Karpas-422 (cell line): Measurements from ENCODE around the gene MICAL1. TPM values are rescaled to one million over a fixed set of nuclear protein-coding genes. Genes with fewer than 3 reads are reported as not detected.

Experiments used
- DNase-seq: peaks from one replicate; pipeline ENCODE4 v3.0.0-alpha.2; 2015
- H2AFZ ChIP-seq: fragments of 200-600 bp; sonication (generic); 2 replicates; pipeline ENCODE4 v1.6.1; 2014; ENCODE audit warnings: antibody characterized with exemption, low read length, mixed read lengths
- H3K27ac ChIP-seq: fragments of 200-600 bp; sonication (generic); 2 replicates; pipeline ENCODE4 v1.5.1; 2014; ENCODE audit warnings: mild to moderate bottlenecking, low read length, moderate library complexity
- H3K27me3 ChIP-seq: fragments of 200-600 bp; sonication (generic); 2 replicates; pipeline ENCODE4 v1.6.1; 2014; ENCODE audit warnings: low read length, mixed read lengths
- H3K36me3 ChIP-seq: fragments of 200-600 bp; sonication (generic); 2 replicates; pipeline ENCODE4 v1.6.1; 2014; ENCODE audit warnings: low read length, mixed read lengths; ENCODE audit not compliant: insufficient read depth
- H3K4me1 ChIP-seq: fragments of 200-600 bp; sonication (generic); 2 replicates; pipeline ENCODE4 v1.6.1; 2014; ENCODE audit warnings: mild to moderate bottlenecking, low read length, mixed read lengths
- H3K4me2 ChIP-seq: fragments of 200-600 bp; sonication (generic); 2 replicates; pipeline ENCODE4 v1.6.1; 2014; ENCODE audit warnings: low read length, low read depth, mild to moderate bottlenecking; ENCODE audit not compliant: poor library complexity, severe bottlenecking
- H3K4me3 ChIP-seq: fragments of 200-600 bp; sonication (generic); 2 replicates; pipeline ENCODE4 v1.5.1; 2014; ENCODE audit warnings: mild to moderate bottlenecking, antibody characterized with exemption, low read length, mixed read lengths
- H3K79me2 ChIP-seq: fragments of 200-600 bp; sonication (generic); 2 replicates; pipeline ENCODE4 v1.6.1; 2014; ENCODE audit warnings: mild to moderate bottlenecking, low read length, mixed read lengths
- H3K9ac ChIP-seq: fragments of 200-600 bp; sonication (generic); 2 replicates; pipeline ENCODE4 v1.6.0; 2014; ENCODE audit warnings: low read length
- H3K9me2 ChIP-seq: fragments of 200-600 bp; sonication (generic), shearing (Covaris generic); replicated peaks from 2 replicates; pipeline ENCODE4 v1.6.0; 2014; ENCODE audit warnings: mild to moderate bottlenecking, low read length, moderate library complexity; ENCODE audit not compliant: insufficient read depth
- H3K9me3 ChIP-seq: fragments of 300-700, 200-600 bp; sonication (generic); 2 replicates; pipeline ENCODE4 v1.6.1; 2014; ENCODE audit warnings: low read length, mixed read lengths
- H4K20me1 ChIP-seq: fragments of 200-600 bp; sonication (generic); 2 replicates; pipeline ENCODE4 v1.6.1; 2014; ENCODE audit warnings: mild to moderate bottlenecking, antibody characterized with exemption, low read length, low read depth; ENCODE audit not compliant: insufficient read depth
- total RNA-seq: library from RNA; depleted of rRNA; stranded (reverse); fragments of >200 nt; shearing (Covaris generic); gene quantifications from 2 replicates; pipeline ENCODE4 v1.2.3, GENCODE V29; 2014; ENCODE audit warnings: low replicate concordance

The MICAL1 gene
- total RNA-seq, 1 experiment from 2014 or later: 59.4 TPM

DNA sequence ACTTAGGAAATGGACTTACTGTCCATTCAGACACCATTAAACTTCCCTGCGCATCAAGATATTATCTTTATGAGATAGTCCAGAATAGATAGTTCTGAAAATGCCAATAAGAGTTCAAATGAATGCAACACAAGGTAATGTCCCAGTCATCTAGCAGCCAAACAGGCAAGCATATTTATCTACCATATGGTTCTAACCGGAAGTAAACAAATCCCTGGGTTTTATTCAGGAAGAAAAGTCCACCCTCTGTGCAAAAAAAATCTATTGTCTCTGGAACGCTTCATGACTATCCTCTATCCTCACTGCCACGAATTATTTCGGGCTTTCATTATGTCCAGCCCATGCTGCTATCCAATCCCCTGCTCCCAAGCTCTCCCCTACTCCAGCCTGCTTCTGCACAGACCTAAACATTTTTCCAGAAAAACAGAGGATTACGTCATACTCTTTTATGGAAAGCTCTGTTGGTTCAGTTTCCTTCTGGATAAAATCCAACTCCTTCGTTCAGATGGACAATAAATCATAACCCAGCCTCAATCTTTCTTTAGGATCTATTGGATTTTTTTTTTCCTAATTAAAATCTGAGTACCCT lies 26.6 kb downstream of the MICAL1 start:
- Histone ChIP-seq H3K4me2 (no peak overlapping the region), H3K4me1 (no peaks in the 10 kb centered on the region)

DNA sequence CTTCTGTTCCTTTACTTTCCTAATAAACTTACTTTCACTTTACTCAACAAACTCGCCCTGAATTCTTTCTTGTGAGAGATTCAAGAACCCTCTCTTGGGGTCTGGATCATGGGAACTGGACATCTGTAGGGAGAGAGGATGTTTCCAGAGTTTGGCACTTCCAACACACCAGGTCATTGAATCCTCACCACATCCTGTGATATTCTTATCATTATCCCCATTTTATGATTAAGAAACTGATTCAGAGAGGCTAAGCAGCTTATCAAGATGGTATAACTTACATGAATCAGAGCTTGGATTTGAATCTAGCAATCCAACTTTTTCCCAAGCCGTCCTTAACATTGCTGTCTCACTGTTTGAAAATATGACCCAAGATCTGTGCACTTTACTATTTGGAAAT lies 30.6 kb downstream of the MICAL1 start:
- H3K9me3 ChIP-seq: no peaks in the 10 kb centered on the region
- H4K20me1 ChIP-seq: no peaks in the 10 kb centered on the region
- H3K9ac ChIP-seq: no peak overlapping the region
- H3K9me2 ChIP-seq: no peaks in the 10 kb centered on the region
- H3K36me3 ChIP-seq: no peaks in the 10 kb centered on the region
- no peaks in the 10 kb centered on the region for H3K79me2 ChIP-seq
- H3K4me1 ChIP-seq: no peaks in the 10 kb centered on the region
- H3K4me3 ChIP-seq: no peak overlapping the region
- DNase-seq: no peak
- H3K27me3 ChIP-seq: no peaks in the 10 kb centered on the region
- no peak overlapping the region for H2AFZ ChIP-seq
- H3K4me2 ChIP-seq: no peak overlapping the region
- no peak overlapping the region for H3K27ac ChIP-seq

More for the DNA sequence above, 26.6 kb downstream of the MICAL1 start:
- Histone ChIP-seq H3K9ac (no peak overlapping the region), H3K9me2 (no peaks in the 10 kb centered on the region), H3K36me3 (no peaks in the 10 kb centered on the region), H3K9me3 (no peaks in the 10 kb centered on the region), H2AFZ (no peak overlapping the region), H3K27me3 (no peaks in the 10 kb centered on the region), H4K20me1 (no peaks in the 10 kb centered on the region), H3K79me2 (no peaks in the 10 kb centered on the region), H3K27ac (no peak overlapping the region), H3K4me3 (no peak overlapping the region)
- no peak for DNase-seq

DNA sequence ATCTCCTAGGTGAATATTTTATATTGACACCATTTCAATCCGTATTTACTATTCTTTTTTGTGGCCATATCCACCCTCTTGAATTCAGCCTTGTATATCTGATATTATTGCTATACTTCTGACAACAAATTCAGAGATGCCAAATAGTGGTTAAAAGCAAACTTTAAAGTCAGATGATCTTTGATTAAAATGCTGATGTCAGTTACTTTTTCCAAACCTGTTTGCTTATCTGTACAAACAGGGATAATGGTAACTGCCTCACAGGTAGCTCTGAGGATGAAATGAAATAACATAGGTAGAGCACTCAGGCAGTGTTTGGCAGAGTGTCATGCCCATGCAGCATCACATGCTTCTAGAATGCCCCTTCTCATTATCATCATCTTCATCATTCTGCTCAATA lies 34.4 kb downstream of the MICAL1 start:
- Histone ChIP-seq H3K27me3 (no peaks in the 10 kb centered on the region), H3K4me2 (no peak overlapping the region)

DNA sequence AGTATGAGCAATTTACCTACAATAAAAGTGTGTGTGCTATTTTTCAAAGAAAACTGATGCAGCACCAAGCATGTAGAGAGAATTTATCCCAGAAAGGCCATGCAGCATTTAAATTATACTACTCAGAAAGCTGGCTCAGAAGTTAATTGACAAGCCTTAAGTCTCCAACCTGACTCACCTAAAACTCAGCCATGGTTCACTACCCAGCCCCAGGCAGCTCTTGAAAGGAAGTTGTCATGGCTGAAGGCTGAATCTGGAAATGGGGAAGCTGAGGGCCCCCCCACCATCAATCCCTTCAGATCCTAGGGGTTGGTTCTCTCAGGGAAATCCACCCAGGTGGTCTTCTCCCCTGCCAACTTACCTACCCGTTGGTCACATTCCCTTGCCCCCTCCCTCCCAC lies 34.8 kb downstream of the MICAL1 start:
- Histone ChIP-seq H4K20me1 (no peaks in the 10 kb centered on the region), H3K9ac (no peak overlapping the region), H3K36me3 (no peaks in the 10 kb centered on the region), H3K9me3 (no peaks in the 10 kb centered on the region), H2AFZ (no peak overlapping the region), H3K79me2 (no peaks in the 10 kb centered on the region), H3K4me3 (no peak overlapping the region), H3K27ac (no peak overlapping the region), H3K9me2 (no peaks in the 10 kb centered on the region), H3K4me1 (no peaks in the 10 kb centered on the region), H3K4me2 (no peak overlapping the region), H3K27me3 (no peaks in the 10 kb centered on the region)
- no peak for DNase-seq

More for the DNA sequence above, 34.4 kb downstream of the MICAL1 start:
- H3K9ac ChIP-seq: no peak overlapping the region
- H3K4me3 ChIP-seq: no peak overlapping the region
- no peak overlapping the region for H2AFZ ChIP-seq
- no peaks in the 10 kb centered on the region for H4K20me1 ChIP-seq
- no peak overlapping the region for H3K27ac ChIP-seq
- no peaks in the 10 kb centered on the region for H3K79me2 ChIP-seq
- no peaks in the 10 kb centered on the region for H3K4me1 ChIP-seq
- H3K36me3 ChIP-seq: no peaks in the 10 kb centered on the region
- H3K9me2 ChIP-seq: no peaks in the 10 kb centered on the region
- no peak for DNase-seq
- no peaks in the 10 kb centered on the region for H3K9me3 ChIP-seq

DNA sequence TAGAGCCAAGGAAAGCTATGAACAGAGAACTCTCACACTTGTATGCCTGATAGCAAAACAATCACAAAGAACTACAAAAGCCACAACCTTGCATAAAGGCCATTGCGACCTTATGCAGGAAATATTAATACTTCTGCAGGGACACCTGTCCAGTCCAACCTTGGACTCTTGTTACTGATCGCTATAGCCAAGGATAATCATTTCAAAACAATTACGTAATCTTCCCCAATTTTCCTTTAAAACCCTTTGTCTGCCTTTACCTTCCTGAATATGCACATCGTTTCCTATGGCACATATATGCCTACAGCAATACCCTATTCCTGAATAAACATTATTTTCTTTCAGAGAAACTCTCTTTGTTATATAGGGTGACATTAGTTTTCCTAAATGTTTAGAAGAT lies 37.9 kb downstream of the MICAL1 start:
- no peaks in the 10 kb centered on the region for H3K79me2 ChIP-seq
- no peaks in the 10 kb centered on the region for H3K27me3 ChIP-seq
- no peak overlapping the region for H3K4me2 ChIP-seq
- no peak overlapping the region for H3K27ac ChIP-seq
- H3K4me1 ChIP-seq: no peaks in the 10 kb centered on the region
- DNase-seq: no peak
- no peak overlapping the region for H2AFZ ChIP-seq
- no peaks in the 10 kb centered on the region for H3K9me3 ChIP-seq
- H3K9ac ChIP-seq: no peak overlapping the region
- no peaks in the 10 kb centered on the region for H3K36me3 ChIP-seq
- no peaks in the 10 kb centered on the region for H3K9me2 ChIP-seq
- H4K20me1 ChIP-seq: no peaks in the 10 kb centered on the region
- no peak overlapping the region for H3K4me3 ChIP-seq

DNA sequence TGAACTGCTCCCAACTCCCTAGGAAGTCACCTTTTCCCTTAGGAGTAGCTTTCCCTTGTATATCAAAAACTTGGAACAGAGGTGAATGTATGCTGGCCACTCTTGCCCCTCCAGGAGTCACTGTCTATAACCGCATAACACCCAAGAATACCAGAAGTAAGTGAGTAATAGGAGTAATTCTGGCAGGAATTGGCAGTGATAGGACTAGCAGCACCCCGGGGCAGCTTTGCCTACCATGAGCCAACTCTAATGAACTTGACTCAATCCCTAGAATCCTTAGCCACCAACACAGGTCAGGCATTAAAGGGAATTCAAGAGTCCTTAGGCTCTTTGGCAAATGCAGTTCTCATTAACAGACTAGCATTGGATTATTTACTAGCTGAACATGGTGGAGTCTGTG lies 44.5 kb downstream of the MICAL1 start:
- Histone ChIP-seq H3K4me1 (no peaks in the 10 kb centered on the region), H3K9me3 (no peaks in the 10 kb centered on the region), H4K20me1 (no peaks in the 10 kb centered on the region), H3K36me3 (no peaks in the 10 kb centered on the region), H2AFZ (no peak overlapping the region), H3K27me3 (no peaks in the 10 kb centered on the region), H3K9me2 (no peaks in the 10 kb centered on the region), H3K9ac (no peak overlapping the region), H3K79me2 (no peaks in the 10 kb centered on the region), H3K27ac (no peak overlapping the region), H3K4me3 (no peak overlapping the region), H3K4me2 (no peak overlapping the region)
- DNase-seq: no peak

DNA sequence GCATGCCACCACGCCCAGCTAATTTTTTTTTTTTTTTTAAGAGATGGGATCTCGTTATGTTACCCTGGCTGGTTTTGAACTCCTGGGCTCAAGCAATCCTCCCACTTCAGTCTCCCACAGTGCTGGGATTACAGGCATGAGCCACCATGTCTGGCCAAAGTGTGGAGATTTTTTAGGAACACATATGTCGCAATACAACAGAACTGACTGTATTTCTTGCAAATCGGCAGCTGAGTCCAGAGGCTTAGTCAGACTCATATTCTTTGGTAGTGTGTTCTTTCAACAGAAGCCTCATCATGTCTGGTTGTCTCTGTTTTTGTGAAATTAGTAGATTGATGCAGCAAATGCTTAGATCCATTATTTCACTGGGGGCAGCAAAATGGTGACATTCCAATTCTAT lies 49.4 kb downstream of the MICAL1 start:
- no peaks in the 10 kb centered on the region for H3K9me2 ChIP-seq
- no peaks in the 10 kb centered on the region for H3K79me2 ChIP-seq
- no peaks in the 10 kb centered on the region for H4K20me1 ChIP-seq
- no peak overlapping the region for H3K4me2 ChIP-seq
- no peaks in the 10 kb centered on the region for H3K27me3 ChIP-seq
- H3K27ac ChIP-seq: no peak overlapping the region
- no peak overlapping the region for H3K9ac ChIP-seq
- no peaks in the 10 kb centered on the region for H3K36me3 ChIP-seq
- H2AFZ ChIP-seq: no peak overlapping the region
- no peak for DNase-seq
- no peak overlapping the region for H3K4me3 ChIP-seq
- no peaks in the 10 kb centered on the region for H3K4me1 ChIP-seq
- no peaks in the 10 kb centered on the region for H3K9me3 ChIP-seq

DNA sequence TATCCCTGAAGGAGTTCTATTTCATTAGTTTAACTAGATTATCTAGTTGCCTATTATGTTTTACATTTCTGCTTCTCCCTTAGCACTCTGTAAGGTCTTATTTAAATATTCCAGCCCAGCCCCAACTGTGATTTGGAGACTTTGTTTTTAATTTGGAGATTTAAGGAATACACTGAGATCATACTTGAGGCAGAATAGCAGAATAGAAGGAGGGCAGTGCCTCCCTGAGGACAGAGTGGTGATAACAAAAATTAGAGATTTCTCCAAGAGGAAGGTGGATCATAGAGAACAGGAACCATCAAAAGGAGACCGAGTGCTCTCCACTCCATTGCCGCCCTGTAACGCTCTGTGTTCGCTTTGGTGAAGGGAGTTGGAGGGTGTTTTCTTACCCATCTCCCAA lies 58.6 kb downstream of the MICAL1 start:
- no peak for DNase-seq
- no peak overlapping the region for H3K4me2 ChIP-seq
- no peaks in the 10 kb centered on the region for H3K4me1 ChIP-seq
- H3K27me3 ChIP-seq: no peaks in the 10 kb centered on the region
- H3K27ac ChIP-seq: no peak overlapping the region
- no peaks in the 10 kb centered on the region for H3K79me2 ChIP-seq
- no peaks in the 10 kb centered on the region for H3K36me3 ChIP-seq
- H3K9me2 ChIP-seq: no peaks in the 10 kb centered on the region
- no peaks in the 10 kb centered on the region for H4K20me1 ChIP-seq
- H3K4me3 ChIP-seq: no peak overlapping the region
- no peaks in the 10 kb centered on the region for H3K9me3 ChIP-seq
- H3K9ac ChIP-seq: no peak overlapping the region
- H2AFZ ChIP-seq: no peak overlapping the region
